ENCODE measurements around the gene SPHK1. TPM values are rescaled to one million over a fixed set of nuclear protein-coding genes. Genes with fewer than 3 reads are reported as not detected.

SPHK1 gene, protein sequence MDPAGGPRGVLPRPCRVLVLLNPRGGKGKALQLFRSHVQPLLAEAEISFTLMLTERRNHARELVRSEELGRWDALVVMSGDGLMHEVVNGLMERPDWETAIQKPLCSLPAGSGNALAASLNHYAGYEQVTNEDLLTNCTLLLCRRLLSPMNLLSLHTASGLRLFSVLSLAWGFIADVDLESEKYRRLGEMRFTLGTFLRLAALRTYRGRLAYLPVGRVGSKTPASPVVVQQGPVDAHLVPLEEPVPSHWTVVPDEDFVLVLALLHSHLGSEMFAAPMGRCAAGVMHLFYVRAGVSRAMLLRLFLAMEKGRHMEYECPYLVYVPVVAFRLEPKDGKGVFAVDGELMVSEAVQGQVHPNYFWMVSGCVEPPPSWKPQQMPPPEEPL
- total RNA-seq: 10 to 100 TPM in 2 of 6 donors, 1 to 10 TPM in 4; 5.1 to 25.4 (median 8.5) TPM
- polyA plus RNA-seq: 10 to 100 TPM; 30.9 to 46.3 TPM

DNA sequence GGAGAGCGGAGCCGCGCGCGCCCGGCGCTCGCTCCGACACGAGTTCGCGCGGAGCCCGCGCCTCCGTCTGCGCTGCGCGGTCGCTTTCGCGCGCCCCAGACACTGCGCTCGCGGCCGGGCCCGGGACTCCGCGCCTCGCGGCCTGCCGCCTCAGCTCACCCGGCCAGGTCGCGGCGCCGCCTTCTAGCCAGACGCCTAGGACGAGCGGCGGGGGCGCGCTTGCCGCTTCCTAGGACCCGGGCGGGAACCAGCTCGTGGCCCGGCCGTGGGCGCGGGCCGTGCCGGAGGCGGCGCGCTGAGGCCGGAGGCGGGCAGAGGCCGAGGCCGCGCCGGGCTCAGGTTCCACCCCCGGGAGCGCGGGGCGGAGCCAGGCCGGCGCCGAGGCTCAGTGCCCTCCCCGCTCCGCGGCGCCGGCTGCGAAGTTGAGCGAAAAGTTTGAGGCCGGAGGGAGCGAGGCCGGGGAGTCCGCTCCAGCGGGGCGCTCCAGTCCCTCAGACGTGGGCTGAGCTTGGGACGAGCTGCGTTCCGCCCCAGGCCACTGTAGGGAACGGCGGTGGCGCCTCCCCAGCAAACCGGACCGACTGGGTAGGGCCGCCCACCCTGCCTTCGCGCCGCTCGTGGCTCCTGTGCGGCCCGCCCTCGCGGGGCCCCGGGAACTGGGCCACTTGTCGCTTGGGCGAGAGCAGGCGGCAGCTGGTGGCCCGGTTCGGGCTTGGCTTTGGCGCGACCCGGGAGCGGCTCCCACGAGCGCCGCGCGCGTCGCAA, at the start of gene SPHK1:
Gene SPHK1, plus strand, starts transcription at position 388 of the 765 bp plus-strand sequence. CDS start 1,036 bp downstream, outside the sequence.
- Histone ChIP-seq H3K27ac (peak within 1 kb of the TSS; percentile 79 to 89 (median 83)), H3K4me1 (peaks cover 0 to 14% (median 10%) of the 10 kb centered on the region in 3 donors), H3K9me3 (no peaks in the 10 kb centered on the region), H3K4me3 (peak within 1 kb of the TSS; percentile 38 to 77 (median 55)), H3K27me3 (no peaks in the 10 kb centered on the region), H3K36me3 (no peaks in the 10 kb centered on the region)
- DNase-seq (peak; percentile 63 to 92 (median 80)), ATAC-seq (peak; percentile 72 to 81 (median 76)), FAIRE-seq (no peak)
- intact Hi-C loops (cut with DNase I): no loop called here
- TF ChIP-seq, protein P1, sequence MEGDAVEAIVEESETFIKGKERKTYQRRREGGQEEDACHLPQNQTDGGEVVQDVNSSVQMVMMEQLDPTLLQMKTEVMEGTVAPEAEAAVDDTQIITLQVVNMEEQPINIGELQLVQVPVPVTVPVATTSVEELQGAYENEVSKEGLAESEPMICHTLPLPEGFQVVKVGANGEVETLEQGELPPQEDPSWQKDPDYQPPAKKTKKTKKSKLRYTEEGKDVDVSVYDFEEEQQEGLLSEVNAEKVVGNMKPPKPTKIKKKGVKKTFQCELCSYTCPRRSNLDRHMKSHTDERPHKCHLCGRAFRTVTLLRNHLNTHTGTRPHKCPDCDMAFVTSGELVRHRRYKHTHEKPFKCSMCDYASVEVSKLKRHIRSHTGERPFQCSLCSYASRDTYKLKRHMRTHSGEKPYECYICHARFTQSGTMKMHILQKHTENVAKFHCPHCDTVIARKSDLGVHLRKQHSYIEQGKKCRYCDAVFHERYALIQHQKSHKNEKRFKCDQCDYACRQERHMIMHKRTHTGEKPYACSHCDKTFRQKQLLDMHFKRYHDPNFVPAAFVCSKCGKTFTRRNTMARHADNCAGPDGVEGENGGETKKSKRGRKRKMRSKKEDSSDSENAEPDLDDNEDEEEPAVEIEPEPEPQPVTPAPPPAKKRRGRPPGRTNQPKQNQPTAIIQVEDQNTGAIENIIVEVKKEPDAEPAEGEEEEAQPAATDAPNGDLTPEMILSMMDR (IDR thresholded peaks at IDR 0.05): no peak
- WGBS, 2 donors: 0% methylated on average over 80 to 118 of the region's 118 CpGs

DNA sequence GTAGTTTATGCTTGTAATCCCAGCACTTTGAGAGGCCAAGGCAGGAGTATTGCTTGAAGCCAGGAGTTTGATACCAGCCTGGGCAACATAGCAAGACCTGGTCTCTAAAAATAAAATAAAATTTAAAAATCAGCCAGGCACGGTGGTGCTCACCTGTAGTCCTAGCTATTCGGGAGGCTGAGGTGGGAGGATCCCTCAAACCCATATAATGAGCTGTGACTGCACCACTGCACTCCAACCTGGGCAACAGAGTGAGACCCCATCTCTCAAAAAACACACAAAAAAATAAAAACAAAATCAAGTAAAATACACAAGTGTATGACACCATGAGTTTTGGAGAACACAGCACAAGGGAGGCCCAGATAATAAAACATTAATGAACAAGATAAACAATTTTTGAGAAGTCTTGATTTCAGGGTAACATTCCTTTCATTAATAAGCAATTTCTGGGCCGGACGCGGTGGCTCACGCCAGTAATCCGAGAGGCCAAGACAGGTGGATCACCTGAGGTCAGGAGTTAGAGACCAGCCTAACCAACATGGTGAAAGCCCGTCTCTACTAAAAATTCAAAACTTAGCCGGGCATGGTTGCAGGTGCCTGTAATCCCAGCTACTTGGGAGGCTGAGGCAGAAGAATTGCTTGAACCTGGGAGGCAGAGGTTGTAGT, 48.6 kb upstream of the SPHK1 start:
- intact Hi-C loops (cut with DNase I): no loop called here
- H3K4me1 ChIP-seq: peaks cover 0 to 6% (median 5%) of the 10 kb centered on the region in 3 donors
- H3K27ac ChIP-seq: no peak overlapping the region
- 93% methylated on average over 9 of the region's 9 CpGs for WGBS, 2 donors
- no peaks in the 10 kb centered on the region for H3K9me3 ChIP-seq
- no peak for ATAC-seq
- H3K36me3 ChIP-seq: no peaks in the 10 kb centered on the region
- FAIRE-seq: no peak
- TF ChIP-seq, protein P1 (IDR thresholded peaks at IDR 0.05): no peak
- no peaks in the 10 kb centered on the region for H3K27me3 ChIP-seq
- no peak for DNase-seq
- no peak overlapping the region for H3K4me3 ChIP-seq

DNA sequence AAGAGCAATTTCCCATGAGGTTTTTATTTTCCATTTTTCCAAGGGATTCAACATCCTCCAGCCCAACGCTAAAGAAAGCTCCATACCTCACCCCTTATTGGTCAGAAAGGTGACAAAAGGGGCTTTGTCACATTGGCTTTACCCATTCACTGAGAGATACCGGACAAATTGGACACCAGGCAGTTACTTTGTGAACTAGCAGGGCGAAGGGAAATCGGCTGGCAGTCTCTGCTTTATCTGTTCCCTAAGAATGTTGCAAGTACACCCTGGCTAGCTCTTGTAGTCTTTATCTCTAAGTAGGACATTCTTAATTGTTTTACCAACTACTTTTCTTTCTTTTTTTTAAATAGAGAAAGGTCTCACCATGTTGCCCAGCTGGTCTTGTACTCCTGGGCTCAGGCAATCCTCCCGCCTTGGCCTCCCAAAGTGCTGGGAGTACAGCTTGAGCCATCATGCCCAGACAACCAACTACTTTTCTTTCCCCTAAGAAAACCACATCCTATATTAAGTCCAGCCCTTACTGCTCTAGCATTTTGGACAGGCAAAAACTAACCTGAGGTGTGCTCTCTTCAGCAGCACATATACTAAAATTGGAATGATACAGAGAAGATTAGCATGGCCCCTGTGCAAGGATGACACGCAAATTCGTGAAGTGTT, 47.5 kb upstream of the SPHK1 start:
- H3K4me1 ChIP-seq: no peaks in the 10 kb centered on the region
- 89 to 92% methylated on average over 7 of the region's 7 CpGs for WGBS, 2 donors
- H3K27ac ChIP-seq: no peak overlapping the region
- DNase-seq (peak in 1 of 6 donors; percentile 2), FAIRE-seq (no peak), ATAC-seq (no peak)
- intact Hi-C loops (cut with DNase I): no loop called here
- H3K9me3 ChIP-seq: no peaks in the 10 kb centered on the region
- no peak overlapping the region for H3K4me3 ChIP-seq
- H3K27me3 ChIP-seq: no peaks in the 10 kb centered on the region
- TF ChIP-seq, protein P1 (IDR thresholded peaks at IDR 0.05): no peak
- no peaks in the 10 kb centered on the region for H3K36me3 ChIP-seq

DNA sequence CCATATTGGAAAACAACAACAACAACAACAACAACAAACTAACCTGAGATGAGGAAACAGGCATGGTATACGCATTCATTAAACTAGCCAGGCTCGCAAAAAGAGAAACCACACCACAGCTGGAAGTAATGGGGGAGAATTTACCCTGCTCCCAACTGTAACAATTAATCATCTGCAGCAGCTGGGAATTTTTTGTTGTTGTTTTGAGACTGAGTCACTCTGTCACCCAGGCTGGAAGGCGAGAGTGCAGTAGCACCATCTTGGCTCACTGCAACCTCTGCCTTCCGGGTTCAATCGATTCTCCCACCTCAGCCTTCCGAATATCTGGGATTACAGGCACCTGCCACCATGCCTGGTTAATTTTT, 47.0 kb upstream of the SPHK1 start:
- FAIRE-seq: no peak
- Histone ChIP-seq H3K9me3 (no peaks in the 10 kb centered on the region), H3K36me3 (peaks cover 0 to under 1% (median 0%) of the 10 kb centered on the region in 3 donors), H3K27ac (no peak overlapping the region), H3K4me1 (no peaks in the 10 kb centered on the region), H3K4me3 (no peak overlapping the region), H3K27me3 (no peaks in the 10 kb centered on the region)
- 91 to 96% methylated on average over 6 of the region's 6 CpGs for WGBS, 2 donors
- intact Hi-C loops (cut with DNase I): no loop called here
- DNase-seq: peak in 1 of 6 donors; percentile 8
- ATAC-seq: no peak
- TF ChIP-seq, protein P1 (IDR thresholded peaks at IDR 0.05): no peak
